ENCODE results near the gene LRRC32. TPM values are rescaled to one million over a fixed set of nuclear protein-coding genes. Genes with fewer than 3 reads are reported as not detected.

Gene LRRC32
- total RNA-seq, 1 donor from 2014 or later, result 66.3 TPM

GRCh38 chr11:76637491-76638269, 32.9 kb downstream of the LRRC32 start:
- no peaks in the 10 kb centered on the region for H3K36me3 ChIP-seq
- H3K27ac ChIP-seq, result no peak overlapping the region
- DNase-seq (ENCODE audit: extremely low spot score in 2 of 2), result peak in 1 of 2 donors; percentile 84
- intact Hi-C loops (cut with DNase I), result no loop called here
- H3K4me3 ChIP-seq, result no peak overlapping the region
- no peaks in the 10 kb centered on the region for H3K4me1 ChIP-seq
- H3K27me3 ChIP-seq, result no peaks in the 10 kb centered on the region
- H3K9me3 ChIP-seq, result no peaks in the 10 kb centered on the region
- TF ChIP-seq POLR2AphosphoS5 (IDR thresholded peaks at IDR 0.05; ENCODE audit: insufficient read depth in 1 of 2, low read depth in 1 of 2) (peak in 1 of 2 donors; percentile 50), CTCF (IDR thresholded peaks at IDR 0.05) (no peak), POLR2A (IDR thresholded peaks at IDR 0.05) (no peak)

- DNase-seq (ENCODE audit: extremely low spot score in 2 of 2), result peak; percentile 62 to 85
- TF ChIP-seq CTCF (IDR thresholded peaks at IDR 0.05) (no peak), POLR2A (IDR thresholded peaks at IDR 0.05) (no peak), POLR2AphosphoS5 (IDR thresholded peaks at IDR 0.05; ENCODE audit: insufficient read depth in 1 of 2, low read depth in 1 of 2) (no peak)
- Histone ChIP-seq H3K9me3 (no peaks in the 10 kb centered on the region), H3K4me1 (no peaks in the 10 kb centered on the region), H3K27me3 (no peaks in the 10 kb centered on the region), H3K4me3 (no peak overlapping the region), H3K27ac (no peak overlapping the region), H3K36me3 (no peaks in the 10 kb centered on the region)
- intact Hi-C loops (cut with DNase I), result no loop called here
These were observed 33.6 kb downstream of the LRRC32 start for GRCh38 chr11:76636826-76637460.

- no peaks in the 10 kb centered on the region for H3K9me3 ChIP-seq
- TF ChIP-seq POLR2A (IDR thresholded peaks at IDR 0.05) (no peak), POLR2AphosphoS5 (IDR thresholded peaks at IDR 0.05; ENCODE audit: insufficient read depth in 1 of 2, low read depth in 1 of 2) (no peak), CTCF (IDR thresholded peaks at IDR 0.05) (no peak)
- H3K27ac ChIP-seq, result no peak overlapping the region
- no peak overlapping the region for H3K4me3 ChIP-seq
- H3K36me3 ChIP-seq, result no peaks in the 10 kb centered on the region
- DNase-seq (ENCODE audit: extremely low spot score in 2 of 2), result no peak
- H3K4me1 ChIP-seq, result no peaks in the 10 kb centered on the region
- H3K27me3 ChIP-seq, result no peaks in the 10 kb centered on the region
- intact Hi-C loops (cut with DNase I), result no loop called here
These were observed 34.4 kb downstream of the LRRC32 start for GRCh38 chr11:76635991-76636738.

GRCh38 chr11:76634886-76635285, 35.7 kb downstream of the LRRC32 start:
- Histone ChIP-seq H3K27me3 (no peaks in the 10 kb centered on the region), H3K4me3 (no peak overlapping the region), H3K36me3 (no peaks in the 10 kb centered on the region), H3K4me1 (peaks cover 10% of the 10 kb centered on the region), H3K9me3 (no peaks in the 10 kb centered on the region), H3K27ac (no peak overlapping the region)
- intact Hi-C loops (cut with DNase I), result no loop called here
- peak in 1 of 2 donors; percentile 83 for DNase-seq (ENCODE audit: extremely low spot score in 2 of 2)
- TF ChIP-seq POLR2A (IDR thresholded peaks at IDR 0.05) (no peak), POLR2AphosphoS5 (IDR thresholded peaks at IDR 0.05; ENCODE audit: insufficient read depth in 1 of 2, low read depth in 1 of 2) (no peak), CTCF (IDR thresholded peaks at IDR 0.05) (no peak)

Data from vagina (tissue), 2 donors.